ENCODE results near the gene XPC.
"Not testable (repeated sequence)": the region's sequence is repeated elsewhere in the genome, so short reads cannot be mapped to it uniquely, and the experiment has no call there.

XPC gene

DNA sequence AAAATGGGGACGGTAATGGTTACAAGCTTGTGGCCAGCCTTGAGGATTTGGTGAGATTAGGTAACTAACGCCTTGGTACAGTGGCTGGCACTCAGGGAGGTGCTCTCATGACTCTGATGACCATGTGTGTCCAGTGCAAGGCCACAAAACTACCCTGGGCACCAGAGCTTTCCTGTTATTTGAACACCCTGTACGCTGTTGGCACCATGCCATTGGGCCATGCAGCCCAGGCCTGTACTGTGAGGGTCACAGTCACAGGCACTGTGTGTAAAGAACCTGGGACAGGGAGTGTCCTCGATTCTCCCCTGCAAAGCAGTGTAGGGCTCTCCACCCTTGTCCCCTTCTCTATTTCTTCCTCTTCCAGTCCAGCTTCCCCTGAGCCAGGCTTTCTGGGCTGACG lies 47.3 kb downstream of the XPC start:
- DNase-seq: no peak

DNA sequence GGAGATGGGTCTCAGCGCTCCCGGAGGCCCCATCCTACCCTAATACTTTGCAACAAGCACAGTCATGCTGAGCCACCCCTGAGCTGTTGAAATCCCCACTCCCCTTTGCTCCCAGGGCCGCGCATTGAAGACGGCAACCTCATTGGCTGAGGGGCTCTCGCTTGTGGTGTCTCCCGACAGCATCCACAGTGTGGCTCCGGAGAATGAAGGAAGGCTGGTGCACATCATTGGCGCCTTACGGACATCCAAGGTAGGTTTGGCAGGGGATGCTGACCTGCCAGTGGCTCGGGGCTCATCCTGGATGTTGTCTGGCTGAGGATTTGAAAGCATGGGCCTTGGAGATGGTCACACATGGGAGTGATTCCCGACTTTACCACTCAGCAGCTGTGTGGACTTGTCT lies 47.7 kb downstream of the XPC start:
- DNase-seq: no peak

DNA sequence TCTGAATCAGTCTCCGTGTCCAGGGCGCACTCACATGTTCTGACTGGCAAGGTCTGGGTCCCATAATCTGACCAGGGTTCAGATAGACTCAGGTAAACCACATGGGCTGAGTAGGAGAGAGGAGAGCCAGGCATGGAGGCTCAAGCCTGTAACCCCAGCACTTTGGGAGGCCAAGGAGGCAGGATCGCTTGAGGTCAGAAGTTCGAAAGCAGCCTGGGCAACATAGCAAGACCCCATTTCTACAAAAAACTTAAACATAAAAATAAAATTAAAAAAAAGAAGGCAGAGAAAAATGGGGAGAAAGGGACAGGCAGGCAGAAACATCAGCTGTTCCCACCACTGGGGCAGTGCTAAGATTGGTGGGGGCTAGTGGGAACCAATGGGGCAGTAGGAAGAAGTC lies 48.2 kb downstream of the XPC start:
- no peak for DNase-seq

DNA sequence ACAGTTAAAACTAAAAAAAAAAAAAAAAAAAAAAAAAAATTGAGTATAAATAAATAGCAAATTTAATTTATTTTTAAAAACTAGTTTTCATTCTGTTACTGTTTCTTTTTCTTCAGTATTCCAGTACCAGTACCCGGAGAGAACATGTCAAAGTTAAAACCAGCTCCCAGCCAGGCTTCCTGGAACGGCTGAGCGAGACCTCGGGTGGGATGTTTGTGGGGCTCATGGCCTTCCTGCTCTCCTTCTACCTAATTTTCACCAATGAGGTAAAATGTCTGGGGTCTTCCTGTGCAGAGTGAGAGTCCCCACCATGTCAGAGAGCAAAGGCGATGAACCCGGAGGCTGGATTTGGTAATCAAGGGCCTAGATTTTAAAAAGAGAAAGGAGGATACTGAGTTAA lies 49.1 kb downstream of the XPC start:
- no peak for DNase-seq

DNA sequence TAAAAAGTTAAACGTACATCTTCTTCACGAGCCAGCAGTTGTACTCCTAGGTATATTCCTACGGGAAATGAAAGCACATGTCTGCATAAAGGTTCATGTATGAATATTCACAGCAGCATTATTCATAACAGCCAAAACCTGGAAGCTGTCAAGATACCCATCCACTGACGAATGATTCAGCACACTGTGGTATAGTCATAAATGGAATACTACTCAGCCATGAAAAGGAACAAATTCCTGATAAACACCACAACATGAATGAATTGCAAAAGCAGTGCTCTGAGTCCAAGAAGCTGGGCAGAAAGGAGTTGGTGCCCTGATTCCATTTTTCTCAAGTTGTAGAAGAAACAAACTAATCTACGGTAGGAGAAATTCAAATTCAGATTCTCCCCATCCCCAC lies 49.7 kb downstream of the XPC start:
- DNase-seq: no peak

DNA sequence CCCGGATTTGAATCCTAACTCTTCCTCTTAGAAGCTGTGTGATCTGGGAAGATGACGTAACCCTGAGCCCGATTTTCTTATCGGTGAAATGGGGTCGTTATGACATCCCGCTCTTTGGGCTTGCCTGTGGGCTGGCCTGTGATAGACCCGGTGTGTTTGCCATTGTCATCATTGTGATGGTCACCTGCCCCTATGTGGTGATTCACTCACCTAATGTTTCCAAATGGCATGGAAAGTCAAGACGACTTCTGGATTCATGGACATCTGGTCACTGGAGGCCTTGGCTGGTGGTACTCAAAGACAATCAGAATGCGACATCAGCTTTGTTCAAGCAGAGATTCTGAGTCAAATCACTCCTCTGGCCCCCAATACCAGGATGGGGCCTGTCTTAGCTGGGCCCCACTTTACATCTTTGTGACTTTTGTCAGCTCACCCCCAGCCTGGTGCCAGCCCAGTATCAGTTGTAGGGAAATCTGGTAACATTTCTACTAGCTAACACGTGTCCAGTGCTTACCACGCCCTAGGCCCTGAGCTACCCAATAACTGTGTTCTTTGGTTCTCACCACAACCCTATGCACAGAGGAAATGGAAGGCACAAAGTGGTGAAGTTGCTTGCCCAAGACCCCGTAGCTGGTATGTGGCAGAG lies 50.8 kb downstream of the XPC start:
- DNase-seq: no peak

DNA sequence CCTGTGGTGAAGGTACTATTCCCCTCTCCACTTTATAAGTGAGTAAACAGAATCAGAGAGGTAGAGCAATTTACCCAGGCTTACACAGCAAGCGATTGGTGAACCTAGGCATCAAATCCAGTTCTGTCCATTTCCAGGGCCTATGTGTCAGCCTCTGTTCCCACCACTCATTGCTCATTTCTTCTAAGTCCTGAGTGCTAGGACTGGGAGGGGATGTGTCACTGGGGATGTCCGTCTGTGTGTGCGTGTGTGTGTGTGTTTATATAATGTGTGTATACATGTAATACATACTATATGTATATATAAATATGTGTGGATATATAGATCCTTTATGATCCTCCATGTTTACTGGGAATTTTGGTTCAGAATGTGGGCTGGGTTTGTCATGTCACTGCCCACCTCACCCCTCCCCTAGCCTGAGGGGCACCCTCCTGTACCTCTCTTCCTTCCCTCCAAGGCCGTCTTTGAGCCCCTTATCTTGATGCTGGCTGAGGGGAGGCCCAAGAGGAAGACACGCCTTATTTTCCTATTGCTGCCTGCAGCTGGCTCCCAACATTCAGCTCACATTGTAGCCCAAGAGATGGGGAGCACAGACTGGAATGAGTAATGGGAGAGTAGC lies 51.4 kb downstream of the XPC start:
- no peak for DNase-seq

DNA sequence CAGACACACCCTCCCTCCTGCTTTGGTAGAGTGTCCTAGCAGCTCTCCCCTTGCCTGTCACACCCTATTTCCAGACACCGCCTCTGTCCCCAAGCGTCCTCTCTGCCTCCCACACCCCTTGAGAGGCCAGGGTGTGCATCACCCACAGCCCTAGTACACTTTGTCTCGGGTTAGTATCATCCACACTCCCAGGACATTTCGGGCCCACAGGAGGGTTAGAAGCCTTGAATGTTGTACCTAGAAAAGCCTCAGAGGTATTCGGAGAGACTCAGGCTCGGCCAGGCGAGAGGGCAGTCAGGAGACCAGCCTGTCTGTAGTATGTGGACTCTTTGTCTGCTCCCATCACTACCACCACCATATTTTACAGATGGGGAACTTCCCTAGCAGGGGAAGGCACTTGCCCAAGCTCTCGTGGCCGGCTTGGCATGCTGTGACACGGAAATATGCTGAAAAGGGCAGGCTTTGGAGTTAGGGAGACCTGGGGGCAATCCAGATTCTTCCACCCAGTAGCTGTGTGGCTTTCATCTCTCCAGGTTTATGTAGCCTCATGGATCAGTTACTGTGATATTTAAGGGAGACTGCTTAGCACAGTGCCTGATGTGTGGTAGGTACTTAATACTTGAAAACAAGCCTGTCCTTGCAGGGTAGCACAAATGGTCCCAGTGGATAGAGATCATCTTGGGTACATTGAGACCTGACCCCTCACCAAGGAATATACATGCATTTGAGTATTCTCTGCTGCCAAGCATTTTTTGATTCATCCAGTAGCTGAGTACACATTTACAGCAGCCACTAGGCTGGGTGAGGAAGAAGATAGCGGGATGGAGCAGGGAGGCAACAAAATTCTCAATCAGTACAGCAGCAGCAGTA lies 52.1 kb downstream of the XPC start:
- no peak for DNase-seq

DNA sequence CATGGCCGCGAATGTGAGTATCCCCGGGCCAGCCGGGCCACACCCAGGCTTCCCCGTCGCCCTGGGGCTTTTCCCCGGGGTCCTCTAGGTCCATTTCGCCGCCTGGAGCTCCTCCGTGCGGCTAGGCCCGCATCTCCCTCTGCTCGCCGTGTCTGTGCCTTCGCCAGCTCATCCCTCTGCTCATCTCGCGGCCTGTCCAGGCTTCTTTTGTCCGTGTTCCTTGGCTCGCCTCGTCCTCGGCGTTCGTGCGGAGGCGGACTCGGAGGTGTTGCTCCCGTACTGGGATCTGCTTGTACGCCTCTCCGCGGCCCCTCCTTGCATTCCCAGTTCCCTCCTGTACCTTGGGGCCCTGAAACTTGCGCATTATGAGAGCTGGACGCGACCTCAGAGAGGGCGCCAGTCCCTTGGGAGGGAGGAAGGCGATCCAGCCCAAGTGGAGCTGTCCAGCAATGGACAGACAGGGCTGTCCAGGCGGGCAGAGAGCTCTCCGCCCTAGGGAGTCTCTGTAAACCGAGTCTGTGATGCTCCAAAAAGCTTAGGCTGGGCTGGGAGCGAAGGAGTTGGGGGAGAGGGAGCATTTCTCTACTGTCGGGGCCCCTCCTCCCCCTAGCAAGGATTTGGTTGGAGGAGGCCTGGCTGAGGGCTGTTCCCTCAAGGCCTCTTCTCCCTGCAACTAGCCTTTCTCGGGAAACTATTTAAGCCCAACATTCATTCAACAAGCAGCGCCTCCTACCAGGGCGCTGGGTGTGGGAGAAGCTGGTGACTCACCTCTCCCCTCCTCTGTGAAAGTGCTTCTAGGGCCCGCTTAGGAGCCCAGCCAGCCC lies 53.0 kb downstream of the XPC start:
- no peak for DNase-seq

DNA sequence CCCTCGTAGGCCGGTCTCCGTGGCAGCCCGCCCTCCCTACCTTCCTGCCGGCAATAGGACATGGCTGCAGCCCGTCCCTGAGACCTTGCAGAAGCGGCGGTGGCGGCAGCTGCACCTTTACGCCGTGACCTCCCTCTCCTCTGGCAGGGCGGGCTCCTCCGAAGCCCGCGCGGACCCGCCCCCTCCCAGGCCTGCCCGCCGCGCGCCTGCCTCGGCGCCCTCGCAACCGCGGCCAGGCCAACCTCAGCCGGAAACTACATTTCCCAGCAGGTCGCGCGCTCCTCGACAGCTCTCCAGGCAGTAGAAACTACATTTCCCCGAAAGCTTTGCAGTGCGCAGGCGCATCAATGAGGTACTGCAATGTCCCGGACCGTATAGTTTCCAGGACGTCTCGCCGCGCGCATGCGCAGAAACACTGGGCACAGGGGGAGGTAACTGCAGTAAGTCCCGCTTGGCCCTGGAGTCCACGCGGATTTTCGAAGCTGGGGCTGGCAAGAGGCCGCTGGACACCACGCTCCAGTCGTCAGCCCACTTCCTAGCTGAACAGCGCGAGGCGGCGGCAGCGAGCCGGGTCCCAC lies 53.7 kb downstream of the XPC start, which contains the start of the genes CHCHD4 and TMEM43:
CHCHD4 (minus strand) TSS at position 256 of the 578 bp plus-strand sequence; CDS start at position 62, 194 bp downstream.
TMEM43 (plus strand) TSS at position 438 of the 578 bp plus-strand sequence. CDS start 142 bp downstream, outside the sequence.
- DNase-seq: peak; percentile 98 to 99

DNA sequence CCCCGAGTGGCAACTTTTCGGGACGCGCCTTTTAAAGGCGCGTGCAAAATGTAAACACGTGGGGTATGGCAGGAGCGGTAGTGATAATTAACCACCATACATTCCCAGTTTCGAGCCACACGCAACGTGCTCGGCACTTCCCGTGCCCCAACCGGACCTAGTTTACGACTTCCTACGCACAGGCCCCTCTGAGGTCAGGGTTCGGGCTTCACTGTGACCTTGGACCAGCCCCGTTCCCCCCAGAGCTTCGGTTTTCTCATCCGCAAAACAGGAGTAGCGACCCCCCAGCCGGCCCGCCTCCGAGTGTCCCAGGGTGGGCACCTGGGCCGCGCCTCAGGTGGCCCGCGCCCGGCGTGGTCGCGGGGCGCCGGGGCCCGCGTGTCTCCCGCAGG lies 54.2 kb downstream of the XPC start:
- peak; percentile 45 to 79 for DNase-seq

DNA sequence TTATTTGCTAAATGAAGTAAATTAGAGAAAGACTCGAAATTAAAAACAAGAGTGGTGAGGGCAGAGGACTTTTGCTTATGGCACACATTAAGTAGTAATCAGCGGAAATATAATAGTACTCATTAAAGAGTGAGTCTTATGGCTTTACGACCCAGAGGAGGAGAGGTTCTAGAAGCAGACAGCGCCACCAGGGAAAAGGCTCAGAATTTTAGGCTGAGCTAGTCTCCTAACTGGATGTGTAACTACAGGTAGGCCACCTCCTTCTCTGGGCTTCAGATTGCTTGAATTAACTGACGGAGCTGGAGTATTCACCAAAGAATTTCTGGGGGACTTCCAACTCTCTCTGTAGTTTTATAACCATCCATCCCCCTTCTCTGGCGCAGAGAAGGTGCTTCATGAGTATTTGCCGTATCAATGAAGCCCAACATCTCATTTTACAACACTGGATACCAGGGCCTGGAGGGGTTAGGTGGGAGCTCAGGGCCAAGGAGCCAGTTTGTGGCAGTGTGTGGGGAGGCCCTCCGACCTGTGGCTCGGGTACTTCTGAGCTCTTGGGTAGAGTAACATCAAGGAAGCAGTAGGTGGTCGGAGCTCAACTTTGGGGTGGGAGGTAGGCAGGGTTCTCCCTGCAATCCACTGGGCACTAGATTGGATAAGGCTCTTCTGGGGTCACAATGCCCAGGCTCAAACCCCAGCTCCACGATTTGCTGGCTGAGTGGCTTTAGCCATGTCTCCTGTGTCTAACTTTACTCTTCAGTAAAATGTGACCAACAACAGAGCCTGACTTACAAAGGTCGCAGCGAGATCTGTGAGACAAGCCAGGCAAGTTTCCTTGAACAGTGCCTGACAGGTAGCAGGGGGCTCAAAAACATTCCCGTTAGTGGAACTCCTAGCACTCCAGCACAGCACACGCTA lies 54.8 kb downstream of the XPC start:
- DNase-seq: no peak

DNA sequence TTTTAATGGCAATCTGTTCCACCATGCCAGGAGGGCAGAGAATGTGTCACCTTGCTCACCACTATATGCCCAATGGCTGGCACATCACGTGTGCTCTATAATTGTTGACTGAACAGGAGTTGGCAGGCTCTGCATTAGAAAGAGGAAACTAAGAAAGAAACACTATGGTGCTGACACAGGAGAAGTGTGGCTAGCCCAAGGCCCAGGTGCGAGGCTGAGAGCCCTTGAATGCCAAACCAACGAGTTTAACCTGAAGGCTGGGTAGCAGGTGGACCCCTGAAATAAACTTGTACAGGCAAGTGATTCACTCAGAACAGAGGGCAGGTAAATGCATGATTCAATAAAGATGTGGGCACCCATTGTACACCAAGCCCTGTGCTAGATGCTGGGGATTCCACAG lies 56.1 kb downstream of the XPC start:
- DNase-seq: no peak

DNA sequence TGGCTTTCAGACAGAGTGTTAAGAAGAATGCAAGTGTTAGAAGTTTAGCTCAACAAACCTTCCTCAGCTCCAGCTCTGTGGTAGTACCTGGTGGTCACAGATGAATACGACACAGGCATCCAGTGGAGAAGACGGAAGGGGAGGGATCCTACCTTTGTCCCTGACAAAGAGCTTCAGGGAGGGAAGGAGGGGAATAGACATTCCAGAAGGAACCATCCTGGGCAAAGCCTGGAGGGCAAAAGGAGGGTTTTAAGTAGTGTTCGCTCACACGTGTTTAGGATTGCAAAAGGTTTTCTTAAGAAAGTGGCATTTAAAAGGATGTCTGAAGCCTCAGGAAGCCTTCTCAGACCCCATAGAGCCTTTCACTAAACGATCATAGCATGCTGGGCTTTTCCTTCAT lies 56.5 kb downstream of the XPC start:
- no peak for DNase-seq

DNA sequence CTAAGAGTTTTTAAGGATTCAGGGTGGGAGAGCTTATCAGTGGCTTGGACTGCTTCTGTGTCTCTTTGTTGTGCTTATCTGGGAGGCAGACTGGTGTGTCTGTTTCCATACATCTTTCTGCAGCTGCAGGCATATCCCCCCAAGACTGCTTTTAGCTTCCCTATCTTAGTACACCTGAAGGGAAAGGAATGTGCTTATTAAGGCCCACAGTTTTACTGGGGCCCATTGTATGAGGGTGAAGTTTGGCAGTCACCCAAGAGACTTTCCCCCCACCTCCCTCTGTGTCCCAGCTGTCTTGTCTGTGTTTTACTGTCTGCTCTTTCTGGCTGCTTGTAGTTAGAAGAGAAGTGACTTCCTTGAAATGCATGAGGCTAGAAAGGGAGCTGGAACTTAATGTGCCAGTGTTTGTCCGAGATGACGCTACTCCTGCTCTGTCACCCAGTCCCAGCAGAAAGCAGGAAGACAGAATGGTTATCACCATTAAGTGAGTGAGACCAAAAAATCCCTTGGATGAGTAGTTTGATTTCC lies 57.4 kb downstream of the XPC start:
- not testable (repeated sequence) for DNase-seq

DNA sequence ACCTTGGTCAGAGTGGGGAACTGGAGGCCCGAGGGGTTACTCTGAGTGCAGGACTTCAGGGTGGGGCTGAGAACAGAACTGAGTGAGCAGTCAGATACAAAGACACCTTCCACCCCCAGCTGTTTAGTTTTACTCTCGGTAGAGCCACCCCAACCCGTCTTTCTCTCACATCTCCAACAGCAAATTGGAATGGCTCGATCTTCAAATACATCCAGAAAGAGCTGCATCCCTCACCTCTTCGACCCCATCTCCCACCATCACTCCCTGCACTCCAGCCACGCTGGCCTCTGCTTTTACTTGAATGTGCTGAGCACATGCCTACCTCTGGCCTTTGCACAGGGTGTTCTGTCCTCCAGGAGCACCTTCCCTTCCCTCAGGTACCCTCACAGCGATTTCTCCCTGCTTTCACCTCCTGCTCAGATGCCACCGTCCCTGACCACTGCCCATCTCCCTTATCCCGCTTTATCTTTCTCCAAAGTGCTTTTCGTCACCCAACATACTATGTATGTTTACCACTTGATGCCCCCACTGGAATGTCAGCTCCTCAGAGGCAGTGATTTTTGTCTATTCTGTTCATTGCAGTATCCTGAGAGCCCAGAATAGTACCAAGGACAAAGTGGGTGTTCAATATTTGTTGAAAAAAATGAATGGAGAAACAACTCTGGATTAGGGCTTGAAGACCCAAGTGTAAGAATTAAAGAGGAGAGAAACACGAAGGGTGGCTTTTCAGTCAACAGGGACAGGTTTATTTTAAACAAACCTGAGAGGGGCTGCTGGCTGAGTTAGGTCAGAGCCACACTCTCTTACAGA lies 58.1 kb downstream of the XPC start:
- DNase-seq: no peak

DNA sequence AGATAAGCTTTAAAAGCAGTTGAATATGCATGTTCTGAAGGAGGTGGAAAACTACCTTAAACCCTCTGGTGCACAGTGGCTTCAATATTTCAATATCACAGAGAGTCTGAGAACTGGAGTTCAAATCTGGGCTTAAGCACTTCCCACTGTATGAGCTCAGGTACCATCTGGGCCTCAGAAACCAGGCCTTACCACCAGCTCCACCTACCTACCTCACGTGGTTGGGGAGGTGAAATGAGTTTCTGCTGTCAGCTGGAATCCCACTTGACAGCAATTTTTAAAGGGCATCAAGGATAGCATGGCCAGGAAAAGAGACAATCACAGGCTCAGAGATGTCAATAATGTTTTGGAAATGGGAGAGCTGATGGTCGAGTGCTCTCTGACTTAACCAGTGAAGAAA lies 58.8 kb downstream of the XPC start:
- no peak for DNase-seq

DNA sequence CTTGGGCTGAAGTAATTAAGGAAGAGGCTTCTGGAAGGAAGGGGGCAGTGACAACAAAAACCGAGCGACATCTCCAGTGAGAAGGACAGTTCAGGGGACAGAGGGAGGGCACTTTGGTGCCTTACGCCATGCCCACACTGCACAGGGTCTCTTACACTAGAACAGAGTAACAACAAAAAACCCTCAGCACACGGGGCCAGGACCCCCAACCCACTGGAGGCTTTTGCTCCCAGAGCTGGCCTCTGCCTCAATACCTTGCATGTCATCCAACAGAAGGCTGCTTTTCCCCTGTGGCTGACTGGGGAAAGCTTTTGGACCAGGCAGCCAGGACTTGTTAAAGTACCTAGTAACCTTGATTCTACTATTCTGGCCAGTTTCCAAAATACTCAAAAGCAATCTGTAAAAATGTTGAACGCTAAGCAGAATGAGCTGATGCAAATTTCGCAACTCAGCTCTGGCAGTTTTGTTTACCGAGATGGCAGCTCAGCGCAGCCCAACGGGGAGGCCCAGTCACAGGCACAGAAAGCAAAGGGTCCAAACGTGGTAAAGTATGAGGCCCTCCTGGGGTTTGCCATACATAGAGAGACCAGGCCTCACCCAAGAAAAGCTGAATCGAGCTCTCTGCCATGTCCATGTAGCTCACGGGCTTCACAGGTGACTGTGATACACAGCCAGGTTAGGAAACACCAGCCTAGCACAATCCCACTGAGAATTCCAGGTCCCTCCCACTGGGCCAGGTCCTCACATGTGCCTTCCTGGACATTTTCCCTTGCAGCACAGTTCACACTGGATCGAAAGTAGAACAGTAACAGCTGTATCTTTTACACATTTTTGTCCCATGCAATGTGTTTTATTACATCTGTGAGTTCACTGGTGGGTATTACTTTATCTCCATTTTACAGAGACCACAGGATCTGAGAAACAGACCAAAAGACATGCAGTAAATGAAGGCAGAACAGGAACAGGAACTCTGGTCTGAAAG lies 59.7 kb downstream of the XPC start:
- DNase-seq: no peak
